ENCODE data around the gene DHRS13.

Gene DHRS13

DNA sequence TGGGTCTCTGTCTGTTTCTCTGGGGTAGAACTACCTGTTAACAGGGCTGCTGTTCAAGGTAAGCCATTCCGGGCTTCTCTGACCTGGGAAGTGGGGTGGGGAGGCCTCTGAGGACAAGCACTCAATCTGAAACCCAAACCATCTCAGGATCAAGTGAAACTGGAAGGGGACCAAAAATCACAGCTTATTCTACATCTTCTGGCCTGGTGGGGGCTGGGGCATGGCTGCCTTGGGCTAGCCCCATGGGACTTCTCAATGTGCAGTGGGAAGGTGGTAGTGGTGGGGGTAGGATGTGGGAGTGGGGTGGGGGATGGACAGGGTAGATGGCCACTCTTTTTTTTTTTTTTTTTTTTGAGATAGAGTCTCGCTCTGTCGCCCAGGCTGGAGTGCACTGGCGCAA is 10.9 kb downstream of the DHRS13 start:
- H3K9ac ChIP-seq: no peak overlapping the region
- H3K4me3 ChIP-seq (ENCODE audit: low read depth, low read length): no peak overlapping the region
- H3K27me3 ChIP-seq (ENCODE audit: control insufficient read depth, insufficient read depth, low read length): no peaks in the 10 kb centered on the region
- no peaks in the 10 kb centered on the region for H3K9me3 ChIP-seq (ENCODE audit: control insufficient read depth, low read length)
- TF ChIP-seq, protein P1, sequence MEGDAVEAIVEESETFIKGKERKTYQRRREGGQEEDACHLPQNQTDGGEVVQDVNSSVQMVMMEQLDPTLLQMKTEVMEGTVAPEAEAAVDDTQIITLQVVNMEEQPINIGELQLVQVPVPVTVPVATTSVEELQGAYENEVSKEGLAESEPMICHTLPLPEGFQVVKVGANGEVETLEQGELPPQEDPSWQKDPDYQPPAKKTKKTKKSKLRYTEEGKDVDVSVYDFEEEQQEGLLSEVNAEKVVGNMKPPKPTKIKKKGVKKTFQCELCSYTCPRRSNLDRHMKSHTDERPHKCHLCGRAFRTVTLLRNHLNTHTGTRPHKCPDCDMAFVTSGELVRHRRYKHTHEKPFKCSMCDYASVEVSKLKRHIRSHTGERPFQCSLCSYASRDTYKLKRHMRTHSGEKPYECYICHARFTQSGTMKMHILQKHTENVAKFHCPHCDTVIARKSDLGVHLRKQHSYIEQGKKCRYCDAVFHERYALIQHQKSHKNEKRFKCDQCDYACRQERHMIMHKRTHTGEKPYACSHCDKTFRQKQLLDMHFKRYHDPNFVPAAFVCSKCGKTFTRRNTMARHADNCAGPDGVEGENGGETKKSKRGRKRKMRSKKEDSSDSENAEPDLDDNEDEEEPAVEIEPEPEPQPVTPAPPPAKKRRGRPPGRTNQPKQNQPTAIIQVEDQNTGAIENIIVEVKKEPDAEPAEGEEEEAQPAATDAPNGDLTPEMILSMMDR (IDR thresholded peaks at IDR 0.05): no peak
- H3K4me1 ChIP-seq: no peaks in the 10 kb centered on the region
- no peak overlapping the region for H3K4me2 ChIP-seq (ENCODE audit: low read length)
- no peaks in the 10 kb centered on the region for H3K36me3 ChIP-seq (ENCODE audit: control insufficient read depth, insufficient read depth, low read length)
- H3K27ac ChIP-seq: no peak overlapping the region
- peaks cover 9% of the 10 kb centered on the region for H3K79me2 ChIP-seq
- H2AFZ ChIP-seq: no peak overlapping the region

DNA sequence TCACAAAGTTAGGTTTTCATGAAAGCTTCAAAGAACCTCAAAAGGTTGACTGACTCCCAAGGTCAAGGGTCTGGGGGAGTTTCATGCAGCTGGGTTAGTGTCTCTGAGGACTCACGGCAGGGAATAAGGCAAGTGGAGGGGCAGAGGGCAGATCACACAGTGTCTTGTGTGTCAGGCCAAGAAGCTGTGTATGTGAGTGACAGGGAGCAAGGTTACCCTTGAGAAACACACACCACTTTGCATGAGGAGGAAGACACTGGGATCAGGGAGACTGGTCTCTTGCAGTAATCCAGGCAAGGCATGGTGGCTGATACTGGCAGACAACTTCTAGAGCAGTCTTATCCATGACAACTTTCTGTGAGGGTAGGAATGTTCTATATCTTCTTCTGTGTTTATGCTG is 11.7 kb downstream of the DHRS13 start:
- H3K4me3 ChIP-seq (ENCODE audit: low read depth, low read length): no peak overlapping the region
- TF ChIP-seq, protein P1 (IDR thresholded peaks at IDR 0.05): no peak
- H3K27me3 ChIP-seq (ENCODE audit: control insufficient read depth, insufficient read depth, low read length): no peaks in the 10 kb centered on the region
- no peaks in the 10 kb centered on the region for H3K9me3 ChIP-seq (ENCODE audit: control insufficient read depth, low read length)
- no peak overlapping the region for H3K4me2 ChIP-seq (ENCODE audit: low read length)
- no peaks in the 10 kb centered on the region for H3K36me3 ChIP-seq (ENCODE audit: control insufficient read depth, insufficient read depth, low read length)
- H3K79me2 ChIP-seq: peaks cover 15% of the 10 kb centered on the region
- H3K9ac ChIP-seq: no peak overlapping the region
- no peak overlapping the region for H3K27ac ChIP-seq
- no peak overlapping the region for H2AFZ ChIP-seq
- H3K4me1 ChIP-seq: no peaks in the 10 kb centered on the region

DNA sequence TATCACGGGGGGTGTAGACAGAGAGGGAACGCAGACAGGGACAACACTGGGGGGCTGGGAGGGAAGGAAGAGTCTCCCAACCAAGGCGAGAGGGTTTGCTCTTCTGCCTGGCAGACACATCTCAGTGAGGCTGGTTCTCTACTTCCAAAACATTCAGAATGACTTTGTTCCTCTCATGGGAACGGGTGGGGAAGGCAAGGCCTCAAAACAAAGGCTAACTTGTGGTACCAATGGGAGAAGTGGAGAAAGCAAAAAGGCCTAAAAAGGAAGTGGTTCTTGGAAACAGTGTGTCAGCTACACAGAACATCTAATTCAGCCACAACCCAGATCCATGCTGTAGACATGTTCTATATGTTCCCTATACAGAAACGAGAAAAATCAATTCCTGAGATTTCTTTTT is 12.9 kb downstream of the DHRS13 start:
- Histone ChIP-seq H3K27ac (no peak overlapping the region), H3K9ac (no peak overlapping the region), H3K4me2 (ENCODE audit: low read length) (no peak overlapping the region), H3K27me3 (ENCODE audit: control insufficient read depth, insufficient read depth, low read length) (no peaks in the 10 kb centered on the region), H2AFZ (no peak overlapping the region), H3K36me3 (ENCODE audit: control insufficient read depth, insufficient read depth, low read length) (no peaks in the 10 kb centered on the region), H3K4me3 (ENCODE audit: low read depth, low read length) (no peak overlapping the region), H3K9me3 (ENCODE audit: control insufficient read depth, low read length) (no peaks in the 10 kb centered on the region), H3K4me1 (no peaks in the 10 kb centered on the region), H3K79me2 (peaks cover 15% of the 10 kb centered on the region)
- TF ChIP-seq, protein P1 (IDR thresholded peaks at IDR 0.05): no peak

DNA sequence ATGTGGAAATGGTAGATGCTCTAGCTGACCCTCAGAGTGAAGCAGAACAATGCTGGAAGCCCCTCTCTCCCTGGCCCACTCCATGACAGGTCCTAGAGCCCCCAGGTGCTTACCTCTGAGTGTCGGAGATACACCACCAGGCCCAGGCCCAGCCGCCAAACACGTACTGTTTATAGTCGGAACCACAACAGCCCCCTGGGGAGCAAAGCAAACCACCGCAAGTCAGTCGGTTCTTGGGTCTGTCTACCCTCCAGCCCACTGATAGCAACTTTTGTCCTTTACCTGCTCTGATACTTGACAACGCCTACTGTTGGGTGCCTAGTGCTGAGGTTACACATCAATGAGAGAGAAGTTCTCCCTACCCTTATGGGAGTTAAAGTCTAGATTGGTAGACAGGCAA is 14.0 kb downstream of the DHRS13 start:
- no peak overlapping the region for H3K27ac ChIP-seq
- no peak overlapping the region for H3K9ac ChIP-seq
- TF ChIP-seq, protein P1 (IDR thresholded peaks at IDR 0.05): no peak
- no peaks in the 10 kb centered on the region for H3K4me1 ChIP-seq
- H3K27me3 ChIP-seq (ENCODE audit: control insufficient read depth, insufficient read depth, low read length): no peaks in the 10 kb centered on the region
- no peak overlapping the region for H3K4me3 ChIP-seq (ENCODE audit: low read depth, low read length)
- no peak overlapping the region for H2AFZ ChIP-seq
- H3K4me2 ChIP-seq (ENCODE audit: low read length): no peak overlapping the region
- H3K9me3 ChIP-seq (ENCODE audit: control insufficient read depth, low read length): no peaks in the 10 kb centered on the region
- no peaks in the 10 kb centered on the region for H3K36me3 ChIP-seq (ENCODE audit: control insufficient read depth, insufficient read depth, low read length)
- peaks cover 15% of the 10 kb centered on the region for H3K79me2 ChIP-seq

GRCh38 chr17:28887871-28888471 is 14.9 kb downstream of the DHRS13 start:
- Histone ChIP-seq H3K9ac (no peak overlapping the region), H3K27me3 (ENCODE audit: control insufficient read depth, insufficient read depth, low read length) (no peaks in the 10 kb centered on the region), H3K4me3 (ENCODE audit: low read depth, low read length) (no peak overlapping the region), H2AFZ (no peak overlapping the region), H3K9me3 (ENCODE audit: control insufficient read depth, low read length) (no peaks in the 10 kb centered on the region), H3K27ac (no peak overlapping the region), H3K4me2 (ENCODE audit: low read length) (no peak overlapping the region), H3K79me2 (peaks cover 13% of the 10 kb centered on the region), H3K4me1 (no peaks in the 10 kb centered on the region), H3K36me3 (ENCODE audit: control insufficient read depth, insufficient read depth, low read length) (no peaks in the 10 kb centered on the region)
- TF ChIP-seq, protein P1 (IDR thresholded peaks at IDR 0.05): no peak

Measured in parathyroid adenoma (tissue), 2 donors.